Measurements from ENCODE around the gene SLC16A4. TPM values are rescaled to one million over a fixed set of nuclear protein-coding genes. Genes with fewer than 3 reads are reported as not detected.
A peak's percentile ranks its signal among the peaks of the same experiment; 100 is the strongest.

Gene SLC16A4
- total RNA-seq, 1 donor from 2014 or later = 14.8 TPM

GRCh38 chr1:110436635-110437034 lies 45.8 kb upstream of the SLC16A4 start:
- no peak overlapping the region for H3K27ac Mint-ChIP-seq (ENCODE audit: unreplicated experiment)
- H3K4me3 Mint-ChIP-seq (ENCODE audit: unreplicated experiment) = no peak overlapping the region

DNA sequence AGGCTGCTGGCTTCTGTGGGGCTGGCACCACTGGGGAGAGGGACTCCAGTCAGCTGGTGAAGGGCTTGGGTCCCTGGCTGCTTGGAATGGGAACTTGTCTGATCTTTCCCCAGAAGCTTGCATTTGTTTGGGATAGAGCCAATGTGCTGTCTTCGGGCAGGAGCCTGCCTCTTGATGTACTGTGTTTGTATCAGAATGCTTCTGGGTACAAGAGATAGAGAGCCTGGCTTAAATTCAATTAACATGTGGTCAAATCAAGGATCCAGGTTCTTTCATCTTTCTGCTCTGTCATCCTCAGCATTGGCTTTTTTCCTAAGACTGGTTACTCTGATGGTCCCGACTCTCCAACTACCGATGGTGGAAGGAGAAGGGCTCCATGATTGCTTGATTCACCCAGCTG lies 44.1 kb upstream of the SLC16A4 start:
- DNase-seq (ENCODE audit: low read depth) = no peak
- Histone ChIP-seq H3K27ac (ENCODE audit: low read depth, low read length) (no peak overlapping the region), H2AFZ (ENCODE audit: low read depth, low read length) (no peak overlapping the region), H4K20me1 (ENCODE audit: insufficient read depth, low read length) (no peaks in the 10 kb centered on the region), H3K79me2 (ENCODE audit: insufficient read depth, low read length) (no peaks in the 10 kb centered on the region), H3K4me2 (ENCODE audit: low read length) (no peak overlapping the region), H3K27me3 (ENCODE audit: insufficient read depth, low read length) (peaks cover 4% of the 10 kb centered on the region), H3K36me3 (ENCODE audit: insufficient read depth, low read length) (no peaks in the 10 kb centered on the region), H3K4me1 (ENCODE audit: insufficient read depth, low read length) (no peaks in the 10 kb centered on the region), H3K4me3 (ENCODE audit: insufficient read depth, low read depth, low read length) (no peak overlapping the region), H3K9ac (ENCODE audit: low read length) (no peak overlapping the region), H3K9me3 (ENCODE audit: insufficient read depth, low read depth, low read length) (no peaks in the 10 kb centered on the region)
- FAIRE-seq = no peak
- peaks cover 27% of the 10 kb centered on the region for H3K27me3 Mint-ChIP-seq (ENCODE audit: low read depth, unreplicated experiment)
- H3K4me3 Mint-ChIP-seq (ENCODE audit: unreplicated experiment) = no peak overlapping the region
- TF ChIP-seq EZH2 (IDR thresholded peaks at IDR 0.05; ENCODE audit: insufficient read depth, low read length) = no peak
- TF ChIP-seq, protein P1, sequence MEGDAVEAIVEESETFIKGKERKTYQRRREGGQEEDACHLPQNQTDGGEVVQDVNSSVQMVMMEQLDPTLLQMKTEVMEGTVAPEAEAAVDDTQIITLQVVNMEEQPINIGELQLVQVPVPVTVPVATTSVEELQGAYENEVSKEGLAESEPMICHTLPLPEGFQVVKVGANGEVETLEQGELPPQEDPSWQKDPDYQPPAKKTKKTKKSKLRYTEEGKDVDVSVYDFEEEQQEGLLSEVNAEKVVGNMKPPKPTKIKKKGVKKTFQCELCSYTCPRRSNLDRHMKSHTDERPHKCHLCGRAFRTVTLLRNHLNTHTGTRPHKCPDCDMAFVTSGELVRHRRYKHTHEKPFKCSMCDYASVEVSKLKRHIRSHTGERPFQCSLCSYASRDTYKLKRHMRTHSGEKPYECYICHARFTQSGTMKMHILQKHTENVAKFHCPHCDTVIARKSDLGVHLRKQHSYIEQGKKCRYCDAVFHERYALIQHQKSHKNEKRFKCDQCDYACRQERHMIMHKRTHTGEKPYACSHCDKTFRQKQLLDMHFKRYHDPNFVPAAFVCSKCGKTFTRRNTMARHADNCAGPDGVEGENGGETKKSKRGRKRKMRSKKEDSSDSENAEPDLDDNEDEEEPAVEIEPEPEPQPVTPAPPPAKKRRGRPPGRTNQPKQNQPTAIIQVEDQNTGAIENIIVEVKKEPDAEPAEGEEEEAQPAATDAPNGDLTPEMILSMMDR (IDR thresholded peaks at IDR 0.05; ENCODE audit: insufficient read depth, low read depth, low read length) = no peak
- no peak overlapping the region for H3K27ac Mint-ChIP-seq (ENCODE audit: unreplicated experiment)
- H3K36me3 Mint-ChIP-seq (ENCODE audit: low read depth, unreplicated experiment) = no peaks in the 10 kb centered on the region
- H3K9me3 Mint-ChIP-seq (ENCODE audit: unreplicated experiment) = no peaks in the 10 kb centered on the region
- H3K4me1 Mint-ChIP-seq (ENCODE audit: low read depth, unreplicated experiment) = peaks cover 8% of the 10 kb centered on the region

More at GRCh38 chr1:110436635-110437034, 45.8 kb upstream of the SLC16A4 start:
- Histone ChIP-seq H3K4me3 (ENCODE audit: insufficient read depth, low read depth, low read length) (no peak overlapping the region), H2AFZ (ENCODE audit: low read depth, low read length) (no peak overlapping the region), H3K4me2 (ENCODE audit: low read length) (no peak overlapping the region), H3K4me1 (ENCODE audit: insufficient read depth, low read length) (no peaks in the 10 kb centered on the region), H4K20me1 (ENCODE audit: insufficient read depth, low read length) (no peaks in the 10 kb centered on the region), H3K36me3 (ENCODE audit: insufficient read depth, low read length) (no peaks in the 10 kb centered on the region), H3K79me2 (ENCODE audit: insufficient read depth, low read length) (no peaks in the 10 kb centered on the region), H3K9ac (ENCODE audit: low read length) (no peak overlapping the region), H3K9me3 (ENCODE audit: insufficient read depth, low read depth, low read length) (no peaks in the 10 kb centered on the region), H3K27ac (ENCODE audit: low read depth, low read length) (no peak overlapping the region), H3K27me3 (ENCODE audit: insufficient read depth, low read length) (peaks cover 2% of the 10 kb centered on the region)
- Mint-ChIP-seq H3K27me3 (ENCODE audit: low read depth, unreplicated experiment) (peaks cover 13% of the 10 kb centered on the region), H3K9me3 (ENCODE audit: unreplicated experiment) (no peaks in the 10 kb centered on the region), H3K4me1 (ENCODE audit: low read depth, unreplicated experiment) (peaks cover 13% of the 10 kb centered on the region), H3K36me3 (ENCODE audit: low read depth, unreplicated experiment) (no peaks in the 10 kb centered on the region)
- TF ChIP-seq EZH2 (IDR thresholded peaks at IDR 0.05; ENCODE audit: insufficient read depth, low read length) = no peak
- TF ChIP-seq, protein P1 (IDR thresholded peaks at IDR 0.05; ENCODE audit: insufficient read depth, low read depth, low read length) = no peak
- FAIRE-seq = no peak
- peak; percentile 10 for DNase-seq (ENCODE audit: low read depth)

- no peaks in the 10 kb centered on the region for H4K20me1 ChIP-seq (ENCODE audit: insufficient read depth, low read length)
- no peaks in the 10 kb centered on the region for H3K9me3 Mint-ChIP-seq (ENCODE audit: unreplicated experiment)
- H2AFZ ChIP-seq (ENCODE audit: low read depth, low read length) = no peak overlapping the region
- H3K36me3 Mint-ChIP-seq (ENCODE audit: low read depth, unreplicated experiment) = no peaks in the 10 kb centered on the region
- no peaks in the 10 kb centered on the region for H3K36me3 ChIP-seq (ENCODE audit: insufficient read depth, low read length)
- no peak overlapping the region for H3K4me2 ChIP-seq (ENCODE audit: low read length)
- H3K27me3 ChIP-seq (ENCODE audit: insufficient read depth, low read length) = peaks cover 6% of the 10 kb centered on the region
- no peak overlapping the region for H3K27ac ChIP-seq (ENCODE audit: low read depth, low read length)
- H3K27ac Mint-ChIP-seq (ENCODE audit: unreplicated experiment) = no peak overlapping the region
- peaks cover 7% of the 10 kb centered on the region for H3K4me1 Mint-ChIP-seq (ENCODE audit: low read depth, unreplicated experiment)
- no peak overlapping the region for H3K4me3 Mint-ChIP-seq (ENCODE audit: unreplicated experiment)
- no peaks in the 10 kb centered on the region for H3K4me1 ChIP-seq (ENCODE audit: insufficient read depth, low read length)
- H3K9ac ChIP-seq (ENCODE audit: low read length) = no peak overlapping the region
- DNase-seq (ENCODE audit: low read depth) = peak; percentile 12
- H3K27me3 Mint-ChIP-seq (ENCODE audit: low read depth, unreplicated experiment) = peaks cover 29% of the 10 kb centered on the region
- no peaks in the 10 kb centered on the region for H3K9me3 ChIP-seq (ENCODE audit: insufficient read depth, low read depth, low read length)
- FAIRE-seq = no peak
- no peak for TF ChIP-seq EZH2 (IDR thresholded peaks at IDR 0.05; ENCODE audit: insufficient read depth, low read length)
- TF ChIP-seq, protein P1 (IDR thresholded peaks at IDR 0.05; ENCODE audit: insufficient read depth, low read depth, low read length) = no peak
- no peaks in the 10 kb centered on the region for H3K79me2 ChIP-seq (ENCODE audit: insufficient read depth, low read length)
- H3K4me3 ChIP-seq (ENCODE audit: insufficient read depth, low read depth, low read length) = no peak overlapping the region
Observed at GRCh38 chr1:110433803-110434202, 43.0 kb upstream of the SLC16A4 start.
